WTC11 (cell line): ENCODE measurements around the gene ELOF1. TPM values are rescaled to one million over a fixed set of nuclear protein-coding genes. Genes with fewer than 3 reads are reported as not detected.

Source experiments
- ATAC-seq: fragments of 200-7000 bp; cut with Tn5 transposase; 2 replicates; pipeline ENCODE4 v1.10.0; 2021; ENCODE audit warnings: mild to moderate bottlenecking, moderate library complexity
- CTCF ChIA-PET: fragments of 300-600 bp; sonication (Branson Sonifier 250); formaldehyde crosslinking; loops from one replicate; lab custom pipeline; 2021; ENCODE audit warnings: antibody characterized with exemption; lab: Charles Lee
- POLR2A ChIA-PET: fragments of 350-600 bp; sonication (Branson Sonifier 250); formaldehyde crosslinking; loops from one replicate; lab custom pipeline; 2021; ENCODE audit warnings: antibody characterized with exemption; lab: Charles Lee
- DNase-seq: peaks from one replicate; pipeline ENCODE4 v3.0.0; 2021; ENCODE audit warnings: low spot score
- H3K27ac Mint-ChIP-seq: 2 replicates; pipeline ENCODE4 v1.8.0; 2021; ENCODE audit warnings: mixed read lengths
- H3K27me3 Mint-ChIP-seq: 2 replicates; pipeline ENCODE4 v1.8.0; 2021; ENCODE audit warnings: low read depth, mild to moderate bottlenecking, moderate library complexity, mixed read lengths
- H3K36me3 Mint-ChIP-seq: 2 replicates; pipeline ENCODE4 v1.8.0; 2021; ENCODE audit warnings: mixed read lengths
- H3K4me1 Mint-ChIP-seq: 2 replicates; pipeline ENCODE4 v1.8.0; 2022; ENCODE audit warnings: mixed read lengths
- H3K4me3 Mint-ChIP-seq: 2 replicates; pipeline ENCODE4 v1.8.0; 2021; ENCODE audit warnings: mild to moderate bottlenecking, moderate library complexity, mixed read lengths
- H3K9me3 Mint-ChIP-seq: 2 replicates; pipeline ENCODE4 v1.8.0; 2021; ENCODE audit warnings: mixed read lengths
- ARID4B ChIP-seq: sonication (generic); formaldehyde crosslinking; IDR thresholded peaks from 2 replicates; pipeline ENCODE4 v1.8.0; 2023; ENCODE audit warnings: missing genetic modification reagents, mild to moderate bottlenecking, borderline replicate concordance
- CTCF ChIP-seq: fragments of 200-600 bp; IDR thresholded peaks from 2 replicates; pipeline ENCODE4 v1.8.0; 2022; ENCODE audit warnings: antibody characterized with exemption
- ETV6 ChIP-seq: sonication (generic); formaldehyde crosslinking; IDR thresholded peaks from 2 replicates; pipeline ENCODE4 v1.8.1; 2022; ENCODE audit warnings: mild to moderate bottlenecking, missing genetic modification reagents
- JAZF1 ChIP-seq: fragments of 250-450 bp; sonication (Bioruptor Pico); IDR thresholded peaks from 2 replicates; pipeline ENCODE4 v1.9.0; 2021; ENCODE audit warnings: moderate library complexity, mild to moderate bottlenecking, inconsistent platforms
- MAX ChIP-seq: sonication (generic); formaldehyde crosslinking; IDR thresholded peaks from 2 replicates; pipeline ENCODE4 v1.8.0; 2022; ENCODE audit warnings: mild to moderate bottlenecking, missing genetic modification reagents
- OVOL2 ChIP-seq: fragments of 250-450 bp; sonication (Bioruptor Pico); IDR thresholded peaks from 2 replicates; pipeline ENCODE4 v1.9.0; 2021; ENCODE audit warnings: mild to moderate bottlenecking, borderline replicate concordance
- ZNF232 ChIP-seq: sonication (generic); formaldehyde crosslinking; IDR thresholded peaks from 2 replicates; pipeline ENCODE4 v1.8.0; 2022; ENCODE audit warnings: mild to moderate bottlenecking, missing genetic modification reagents
- ZNF423 ChIP-seq: fragments of 250-450 bp; sonication (Bioruptor Pico); IDR thresholded peaks from 2 replicates; pipeline ENCODE4 v2.1.2; 2022; ENCODE audit warnings: mild to moderate bottlenecking, moderate library complexity
- total RNA-seq: library from RNA; stranded (reverse); gene quantifications from 3 replicates; pipeline ENCODE4 v1.2.3, GENCODE V29; 2021
- TF ChIP-seq, protein P1 (sequence below): sonication (generic); formaldehyde crosslinking; IDR thresholded peaks from 2 replicates; pipeline ENCODE4 v1.8.1; 2023; ENCODE audit warnings: mild to moderate bottlenecking, moderate library complexity, missing genetic modification reagents
- TF ChIP-seq, protein P2 (sequence below): fragments of 250-450 bp; sonication (Bioruptor Pico); conservative IDR thresholded peaks from 2 replicates; pipeline ENCODE4 v1.9.0; 2021; ENCODE audit warnings: mild to moderate bottlenecking
- TF ChIP-seq, protein P3 (sequence below): sonication (generic); formaldehyde crosslinking; IDR thresholded peaks from 2 replicates; pipeline ENCODE4 v1.8.1; 2022; ENCODE audit warnings: low read depth, mild to moderate bottlenecking, moderate library complexity, missing genetic modification reagents, borderline replicate concordance
- TF ChIP-seq, protein P4 (sequence below): sonication (generic); formaldehyde crosslinking; IDR thresholded peaks from 2 replicates; pipeline ENCODE4 v1.8.1; 2023; ENCODE audit warnings: mild to moderate bottlenecking, missing genetic modification reagents, moderate library complexity
- TF ChIP-seq, protein P5 (sequence below): sonication (generic); formaldehyde crosslinking; IDR thresholded peaks from 2 replicates; pipeline ENCODE4 v1.8.1; 2023; ENCODE audit warnings: mild to moderate bottlenecking, missing genetic modification reagents
- TF ChIP-seq, protein P6 (sequence below): sonication (generic); formaldehyde crosslinking; IDR thresholded peaks from 2 replicates; pipeline ENCODE4 v1.8.0; 2022; ENCODE audit warnings: mild to moderate bottlenecking, missing genetic modification reagents

Gene ELOF1
- total RNA-seq, 1 experiment from 2014 or later, result 86.0 TPM

GRCh38 chr19:11551603-11552235, 7.3 kb downstream of the ELOF1 start:
- POLR2A ChIA-PET, result interaction anchor here (1.2 kb wide), 1 partner anchor 13 kb away, joined by 3 read pairs; the partner anchor contains the start of gene CNN1
- TF ChIP-seq CTCF, result peak; percentile 35; the same call in 1 of the 2 replicates
- TF ChIP-seq, protein P1, sequence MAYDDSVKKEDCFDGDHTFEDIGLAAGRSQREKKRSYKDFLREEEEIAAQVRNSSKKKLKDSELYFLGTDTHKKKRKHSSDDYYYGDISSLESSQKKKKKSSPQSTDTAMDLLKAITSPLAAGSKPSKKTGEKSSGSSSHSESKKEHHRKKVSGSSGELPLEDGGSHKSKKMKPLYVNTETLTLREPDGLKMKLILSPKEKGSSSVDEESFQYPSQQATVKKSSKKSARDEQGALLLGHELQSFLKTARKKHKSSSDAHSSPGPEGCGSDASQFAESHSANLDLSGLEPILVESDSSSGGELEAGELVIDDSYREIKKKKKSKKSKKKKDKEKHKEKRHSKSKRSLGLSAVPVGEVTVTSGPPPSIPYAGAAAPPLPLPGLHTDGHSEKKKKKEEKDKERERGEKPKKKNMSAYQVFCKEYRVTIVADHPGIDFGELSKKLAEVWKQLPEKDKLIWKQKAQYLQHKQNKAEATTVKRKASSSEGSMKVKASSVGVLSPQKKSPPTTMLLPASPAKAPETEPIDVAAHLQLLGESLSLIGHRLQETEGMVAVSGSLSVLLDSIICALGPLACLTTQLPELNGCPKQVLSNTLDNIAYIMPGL (CRISPR knock-in tag), result peak; percentile 53; the same call in 1 of the 2 replicates
- no peak for TF ChIP-seq MAX (CRISPR knock-in tag)
- H3K27ac Mint-ChIP-seq, result no peak overlapping the region
- no peaks in the 10 kb centered on the region for H3K9me3 Mint-ChIP-seq
- CTCF ChIA-PET, result interaction anchor here (0.6 to 1.6 kb wide), 15 partner anchors 10 to 168 kb away, joined by 3 to 12 read pairs (median 4); partner anchors contain the start of genes CNN1 and EPOR
- H3K36me3 Mint-ChIP-seq, result peaks cover 13% of the 10 kb centered on the region
- H3K27me3 Mint-ChIP-seq, result no peaks in the 10 kb centered on the region
- ATAC-seq (peak; percentile 95), DNase-seq (peak; percentile 73)
- no peak overlapping the region for H3K4me3 Mint-ChIP-seq
- no peaks in the 10 kb centered on the region for H3K4me1 Mint-ChIP-seq

DNA sequence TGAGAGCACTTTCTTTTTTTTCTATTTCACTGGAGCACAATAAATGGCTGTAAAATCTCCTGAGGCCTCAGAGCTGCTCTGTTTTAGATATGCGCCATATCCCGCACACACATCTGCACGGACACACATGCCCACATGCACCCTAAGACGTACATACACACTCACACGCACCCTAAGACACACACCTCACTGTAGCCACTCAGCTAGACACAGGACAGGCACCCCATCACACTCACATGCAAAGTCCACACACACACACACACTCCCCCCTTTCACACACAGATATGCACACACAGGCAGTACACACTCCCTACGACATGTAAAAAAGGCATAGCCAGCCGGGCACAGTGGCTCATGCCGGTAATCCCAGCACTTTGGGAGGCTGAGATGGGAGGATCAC, 8.8 kb downstream of the ELOF1 start:
- CTCF ChIA-PET, result no interaction called here
- TF ChIP-seq, protein P2, sequence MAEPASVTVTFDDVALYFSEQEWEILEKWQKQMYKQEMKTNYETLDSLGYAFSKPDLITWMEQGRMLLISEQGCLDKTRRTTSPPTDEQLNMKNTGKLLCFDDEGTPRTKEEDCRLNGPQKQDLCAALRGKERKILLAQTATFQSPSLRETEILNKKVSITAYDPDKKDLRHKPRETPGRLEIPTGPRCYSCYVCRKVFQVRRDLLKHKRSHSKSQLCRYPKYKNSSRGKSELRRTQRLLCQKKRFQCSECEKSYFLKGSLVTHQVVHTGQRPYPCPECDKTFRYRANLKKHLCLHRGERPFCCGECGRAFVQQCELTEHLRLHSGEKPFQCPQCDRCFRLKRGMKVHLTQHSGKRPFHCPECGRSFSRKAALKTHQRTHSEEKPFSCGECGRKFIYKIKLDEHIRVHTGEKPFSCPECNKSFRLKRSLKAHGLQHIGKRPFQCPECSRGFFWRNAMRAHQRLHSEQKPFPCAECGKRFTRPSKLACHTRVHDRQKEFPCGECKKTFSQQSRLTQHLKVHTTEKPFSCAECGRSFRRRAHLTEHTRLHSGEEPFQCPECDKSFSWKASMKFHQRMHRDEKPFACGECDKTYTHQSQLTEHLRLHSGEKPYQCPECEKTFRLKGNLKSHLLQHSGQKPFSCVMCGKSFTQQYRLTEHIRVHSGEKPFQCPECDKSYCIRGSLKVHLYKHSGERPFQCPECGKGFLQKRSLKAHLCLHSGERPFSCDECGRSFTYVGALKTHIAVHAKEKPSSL (CRISPR knock-in tag), result no peak
- TF ChIP-seq, protein P3, sequence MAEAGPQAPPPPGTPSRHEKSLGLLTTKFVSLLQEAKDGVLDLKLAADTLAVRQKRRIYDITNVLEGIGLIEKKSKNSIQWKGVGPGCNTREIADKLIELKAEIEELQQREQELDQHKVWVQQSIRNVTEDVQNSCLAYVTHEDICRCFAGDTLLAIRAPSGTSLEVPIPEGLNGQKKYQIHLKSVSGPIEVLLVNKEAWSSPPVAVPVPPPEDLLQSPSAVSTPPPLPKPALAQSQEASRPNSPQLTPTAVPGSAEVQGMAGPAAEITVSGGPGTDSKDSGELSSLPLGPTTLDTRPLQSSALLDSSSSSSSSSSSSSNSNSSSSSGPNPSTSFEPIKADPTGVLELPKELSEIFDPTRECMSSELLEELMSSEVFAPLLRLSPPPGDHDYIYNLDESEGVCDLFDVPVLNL (CRISPR knock-in tag), result no peak
- TF ChIP-seq, protein P4, sequence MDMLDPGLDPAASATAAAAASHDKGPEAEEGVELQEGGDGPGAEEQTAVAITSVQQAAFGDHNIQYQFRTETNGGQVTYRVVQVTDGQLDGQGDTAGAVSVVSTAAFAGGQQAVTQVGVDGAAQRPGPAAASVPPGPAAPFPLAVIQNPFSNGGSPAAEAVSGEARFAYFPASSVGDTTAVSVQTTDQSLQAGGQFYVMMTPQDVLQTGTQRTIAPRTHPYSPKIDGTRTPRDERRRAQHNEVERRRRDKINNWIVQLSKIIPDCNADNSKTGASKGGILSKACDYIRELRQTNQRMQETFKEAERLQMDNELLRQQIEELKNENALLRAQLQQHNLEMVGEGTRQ (CRISPR knock-in tag), result no peak
- TF ChIP-seq, protein P5, sequence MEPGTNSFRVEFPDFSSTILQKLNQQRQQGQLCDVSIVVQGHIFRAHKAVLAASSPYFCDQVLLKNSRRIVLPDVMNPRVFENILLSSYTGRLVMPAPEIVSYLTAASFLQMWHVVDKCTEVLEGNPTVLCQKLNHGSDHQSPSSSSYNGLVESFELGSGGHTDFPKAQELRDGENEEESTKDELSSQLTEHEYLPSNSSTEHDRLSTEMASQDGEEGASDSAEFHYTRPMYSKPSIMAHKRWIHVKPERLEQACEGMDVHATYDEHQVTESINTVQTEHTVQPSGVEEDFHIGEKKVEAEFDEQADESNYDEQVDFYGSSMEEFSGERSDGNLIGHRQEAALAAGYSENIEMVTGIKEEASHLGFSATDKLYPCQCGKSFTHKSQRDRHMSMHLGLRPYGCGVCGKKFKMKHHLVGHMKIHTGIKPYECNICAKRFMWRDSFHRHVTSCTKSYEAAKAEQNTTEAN (CRISPR knock-in tag), result no peak
- no peak for TF ChIP-seq OVOL2 (CRISPR knock-in tag)
- no peak for TF ChIP-seq ARID4B (CRISPR knock-in tag)
- TF ChIP-seq ZNF232, result no peak
- TF ChIP-seq, protein P6, sequence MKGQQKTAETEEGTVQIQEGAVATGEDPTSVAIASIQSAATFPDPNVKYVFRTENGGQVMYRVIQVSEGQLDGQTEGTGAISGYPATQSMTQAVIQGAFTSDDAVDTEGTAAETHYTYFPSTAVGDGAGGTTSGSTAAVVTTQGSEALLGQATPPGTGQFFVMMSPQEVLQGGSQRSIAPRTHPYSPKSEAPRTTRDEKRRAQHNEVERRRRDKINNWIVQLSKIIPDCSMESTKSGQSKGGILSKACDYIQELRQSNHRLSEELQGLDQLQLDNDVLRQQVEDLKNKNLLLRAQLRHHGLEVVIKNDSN (CRISPR knock-in tag), result no peak
- TF ChIP-seq ZNF423 (CRISPR knock-in tag), result no peak
- TF ChIP-seq JAZF1 (CRISPR knock-in tag), result no peak
- no peak for TF ChIP-seq ETV6

More for the DNA sequence above, 8.8 kb downstream of the ELOF1 start:
- no peak for DNase-seq
- Mint-ChIP-seq H3K4me1 (no peaks in the 10 kb centered on the region), H3K27me3 (no peaks in the 10 kb centered on the region), H3K9me3 (no peaks in the 10 kb centered on the region), H3K36me3 (peaks cover 10% of the 10 kb centered on the region), H3K27ac (0 out of 2 replicates have a peak overlapping the region, but pooled peaks have one; percentile 60), H3K4me3 (no peak overlapping the region)
- ATAC-seq, result no peak
- POLR2A ChIA-PET, result interaction anchor here (0.9 kb wide), 1 partner anchor 21 kb away, joined by 4 read pairs; the partner anchor contains the start of gene ECSIT
